Natural killer cell treated with Interleukin-12 subunit alpha and Interleukin-12 subunit beta and Interleukin-15 and Interleukin-18, amount 100 ng/mL, for 72 hours (primary cell): ENCODE measurements around the gene EXOC4. TPM values are rescaled to one million over a fixed set of nuclear protein-coding genes. Genes with fewer than 3 reads are reported as not detected.

ENCODE experiments used
- ATAC-seq, 2 donors: fragments of 150-1000 bp; cut with Tn5 transposase in 1 of 2; sonication (Bioruptor Pico), chemical (Tn5 transposase) in 1 of 2; 2 replicates each; pipeline ENCODE4 v1.10.0; 2021
- DNase-seq: peaks from one replicate; pipeline ENCODE4 v3.0.0; 2022; ENCODE audit warnings: low spot score
- H3K27ac Mint-ChIP-seq, 2 donors: 1 replicate in 1 of 2; 2 replicates in 1 of 2; pipeline ENCODE4 v1.8.0; 2022; ENCODE audit warnings: mixed read lengths in 2 of 2, mild to moderate bottlenecking in 1 of 2, moderate library complexity in 1 of 2
- H3K27me3 Mint-ChIP-seq, 2 donors: 1 replicate in 1 of 2; 2 replicates in 1 of 2; pipeline ENCODE4 v1.8.0; 2022; ENCODE audit warnings: mixed read lengths in 2 of 2
- H3K36me3 Mint-ChIP-seq: one replicate; pipeline ENCODE4 v1.8.0; 2022; ENCODE audit warnings: mixed read lengths
- H3K4me1 Mint-ChIP-seq, 2 donors: 1 replicate in 1 of 2; 2 replicates in 1 of 2; pipeline ENCODE4 v1.8.0; 2022; ENCODE audit warnings: low read depth in 2 of 2, mixed read lengths in 2 of 2, mild to moderate bottlenecking in 1 of 2
- H3K4me3 Mint-ChIP-seq: one replicate; pipeline ENCODE4 v1.8.0; 2022; ENCODE audit warnings: mixed read lengths
- H3K9me3 Mint-ChIP-seq: 2 replicates; pipeline ENCODE4 v1.8.0; 2022; ENCODE audit warnings: mixed read lengths
- total RNA-seq, 2 donors: library from RNA; stranded (reverse); gene quantifications; one replicate each; pipeline ENCODE4 v1.2.3, GENCODE V29; 2022

The EXOC4 gene
- total RNA-seq, 2 donors from 2014 or later = 78.5 to 107 TPM

- peaks cover 0 to 4% of the 10 kb centered on the region in 2 donors for H3K4me1 Mint-ChIP-seq
- no peak overlapping the region for H3K27ac Mint-ChIP-seq
- no peak for DNase-seq
- H3K4me3 Mint-ChIP-seq = no peak overlapping the region
- no peaks in the 10 kb centered on the region for H3K36me3 Mint-ChIP-seq
- H3K9me3 Mint-ChIP-seq = no peaks in the 10 kb centered on the region
- no peaks in the 10 kb centered on the region for H3K27me3 Mint-ChIP-seq
- ATAC-seq = no peak
Observed at GRCh38 chr7:133568544-133568943, 315.7 kb downstream of the EXOC4 start.

- Mint-ChIP-seq H3K9me3 (no peaks in the 10 kb centered on the region), H3K27me3 (no peaks in the 10 kb centered on the region), H3K36me3 (no peaks in the 10 kb centered on the region), H3K4me1 (peaks cover 0 to 5% of the 10 kb centered on the region in 2 donors), H3K4me3 (no peak overlapping the region), H3K27ac (no peak overlapping the region)
- no peak for ATAC-seq
- no peak for DNase-seq
Observed at GRCh38 chr7:133570321-133570720, 317.4 kb downstream of the EXOC4 start.

DNA sequence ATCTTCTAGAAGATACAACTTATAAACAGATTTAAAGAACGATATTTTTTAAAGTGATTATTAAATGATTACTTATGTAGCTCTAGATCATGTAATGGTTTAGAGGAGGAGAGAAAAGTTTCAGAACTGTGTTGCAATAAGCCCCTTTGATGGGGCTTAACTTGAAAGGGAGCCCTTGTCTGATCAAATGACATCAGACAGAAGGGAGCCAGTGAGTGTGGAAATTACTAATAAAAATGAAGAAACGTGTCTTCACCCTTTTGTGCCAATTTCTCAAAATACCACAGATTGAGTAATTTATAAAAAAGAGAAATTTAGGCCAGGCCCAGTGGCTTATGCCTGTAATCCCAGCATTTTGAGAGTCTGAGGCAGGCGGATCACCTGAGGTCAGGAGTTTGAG lies 318.2 kb downstream of the EXOC4 start:
- H3K27me3 Mint-ChIP-seq = no peaks in the 10 kb centered on the region
- H3K9me3 Mint-ChIP-seq = no peaks in the 10 kb centered on the region
- no peaks in the 10 kb centered on the region for H3K36me3 Mint-ChIP-seq
- H3K4me3 Mint-ChIP-seq = no peak overlapping the region
- ATAC-seq (no peak), DNase-seq (no peak)
- H3K27ac Mint-ChIP-seq = no peak overlapping the region
- H3K4me1 Mint-ChIP-seq = peaks cover 0 to 5% of the 10 kb centered on the region in 2 donors

DNA sequence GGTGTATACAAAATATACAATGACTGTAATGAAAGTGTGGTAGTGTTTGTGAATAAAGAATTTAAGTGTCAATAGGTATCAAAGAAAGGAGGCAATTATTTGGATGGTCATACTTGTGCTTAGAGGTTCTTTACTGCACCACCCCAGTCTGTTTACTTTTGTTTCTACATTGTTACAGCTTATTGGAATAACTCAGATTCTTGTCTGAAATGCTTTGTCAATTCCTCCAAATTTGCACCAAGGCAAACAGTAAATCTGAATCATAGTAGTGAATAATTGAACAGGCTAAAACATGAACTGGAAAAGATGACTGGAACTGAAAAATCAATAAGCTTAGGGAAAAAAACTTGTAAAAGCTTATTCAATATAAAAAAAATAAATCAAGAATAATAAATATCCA lies 319.2 kb downstream of the EXOC4 start:
- H3K36me3 Mint-ChIP-seq = no peaks in the 10 kb centered on the region
- no peak for DNase-seq
- ATAC-seq = no peak
- H3K4me3 Mint-ChIP-seq = no peak overlapping the region
- no peak overlapping the region for H3K27ac Mint-ChIP-seq
- no peaks in the 10 kb centered on the region for H3K27me3 Mint-ChIP-seq
- peaks cover 0 to 10% of the 10 kb centered on the region in 2 donors for H3K4me1 Mint-ChIP-seq
- no peaks in the 10 kb centered on the region for H3K9me3 Mint-ChIP-seq

- no peaks in the 10 kb centered on the region for H3K9me3 Mint-ChIP-seq
- ATAC-seq = no peak
- H3K27me3 Mint-ChIP-seq = no peaks in the 10 kb centered on the region
- DNase-seq = no peak
- no peaks in the 10 kb centered on the region for H3K36me3 Mint-ChIP-seq
- H3K27ac Mint-ChIP-seq = no peak overlapping the region
- peaks cover 0 to 10% of the 10 kb centered on the region in 2 donors for H3K4me1 Mint-ChIP-seq
- H3K4me3 Mint-ChIP-seq = no peak overlapping the region
Observed at GRCh38 chr7:133572843-133573242, 320.0 kb downstream of the EXOC4 start.

DNA sequence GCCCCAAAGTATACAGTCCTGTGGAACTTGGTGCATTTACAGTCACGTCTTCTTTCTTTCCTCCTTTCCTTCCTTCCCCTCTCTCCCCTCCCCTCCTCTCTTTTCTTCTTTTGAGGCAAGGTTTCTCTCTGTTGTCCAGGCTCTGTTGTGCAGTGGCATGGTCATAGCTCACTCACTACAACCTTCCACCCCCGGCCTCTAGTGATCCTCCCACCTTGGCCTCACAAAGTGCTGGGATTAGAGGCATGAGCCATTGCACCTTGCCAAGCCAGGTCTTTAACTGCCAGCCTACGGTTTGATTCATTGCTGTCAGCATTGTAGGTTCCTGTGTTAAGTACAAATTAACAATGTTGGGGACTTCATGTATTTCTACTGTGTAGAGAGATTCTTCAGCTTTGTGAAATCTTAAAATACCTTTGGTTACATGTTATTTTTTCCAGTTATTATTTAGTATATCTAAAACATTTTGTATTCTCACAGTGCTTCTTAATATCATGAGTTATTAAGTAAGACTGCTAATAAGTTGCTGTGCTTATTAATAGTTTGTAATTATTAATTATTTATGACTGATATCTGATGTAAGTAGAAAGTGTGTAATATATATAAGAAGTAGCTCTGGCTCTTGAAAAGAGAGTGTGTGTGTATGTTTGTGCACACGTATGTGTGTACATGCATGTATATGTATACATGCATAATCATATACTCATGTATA lies 320.8 kb downstream of the EXOC4 start:
- Mint-ChIP-seq H3K9me3 (no peaks in the 10 kb centered on the region), H3K4me3 (no peak overlapping the region), H3K27me3 (no peaks in the 10 kb centered on the region), H3K27ac (no peak overlapping the region), H3K36me3 (no peaks in the 10 kb centered on the region), H3K4me1 (peaks cover 0 to 10% of the 10 kb centered on the region in 2 donors)
- ATAC-seq (no peak), DNase-seq (no peak)

GRCh38 chr7:133575726-133576440 lies 323.0 kb downstream of the EXOC4 start:
- ATAC-seq (no peak), DNase-seq (no peak)
- Mint-ChIP-seq H3K27ac (no peak overlapping the region), H3K9me3 (no peaks in the 10 kb centered on the region), H3K27me3 (no peaks in the 10 kb centered on the region), H3K4me1 (peaks cover 0 to 10% of the 10 kb centered on the region in 2 donors), H3K36me3 (peaks cover 4% of the 10 kb centered on the region), H3K4me3 (no peak overlapping the region)

GRCh38 chr7:133576612-133577168 lies 323.8 kb downstream of the EXOC4 start:
- no peak overlapping the region for H3K27ac Mint-ChIP-seq
- H3K4me1 Mint-ChIP-seq = peaks cover 0 to 10% of the 10 kb centered on the region in 2 donors
- H3K9me3 Mint-ChIP-seq = no peaks in the 10 kb centered on the region
- H3K36me3 Mint-ChIP-seq = peaks cover 4% of the 10 kb centered on the region
- DNase-seq = no peak
- no peak for ATAC-seq
- no peak overlapping the region for H3K4me3 Mint-ChIP-seq
- H3K27me3 Mint-ChIP-seq = no peaks in the 10 kb centered on the region

GRCh38 chr7:133582766-133583523 lies 330.1 kb downstream of the EXOC4 start:
- peaks cover 14 to 16% of the 10 kb centered on the region in 2 donors for H3K4me1 Mint-ChIP-seq
- ATAC-seq (no peak), DNase-seq (no peak)
- no peak overlapping the region for H3K27ac Mint-ChIP-seq
- peaks cover 4% of the 10 kb centered on the region for H3K36me3 Mint-ChIP-seq
- H3K4me3 Mint-ChIP-seq = no peak overlapping the region
- H3K27me3 Mint-ChIP-seq = no peaks in the 10 kb centered on the region
- no peaks in the 10 kb centered on the region for H3K9me3 Mint-ChIP-seq

DNA sequence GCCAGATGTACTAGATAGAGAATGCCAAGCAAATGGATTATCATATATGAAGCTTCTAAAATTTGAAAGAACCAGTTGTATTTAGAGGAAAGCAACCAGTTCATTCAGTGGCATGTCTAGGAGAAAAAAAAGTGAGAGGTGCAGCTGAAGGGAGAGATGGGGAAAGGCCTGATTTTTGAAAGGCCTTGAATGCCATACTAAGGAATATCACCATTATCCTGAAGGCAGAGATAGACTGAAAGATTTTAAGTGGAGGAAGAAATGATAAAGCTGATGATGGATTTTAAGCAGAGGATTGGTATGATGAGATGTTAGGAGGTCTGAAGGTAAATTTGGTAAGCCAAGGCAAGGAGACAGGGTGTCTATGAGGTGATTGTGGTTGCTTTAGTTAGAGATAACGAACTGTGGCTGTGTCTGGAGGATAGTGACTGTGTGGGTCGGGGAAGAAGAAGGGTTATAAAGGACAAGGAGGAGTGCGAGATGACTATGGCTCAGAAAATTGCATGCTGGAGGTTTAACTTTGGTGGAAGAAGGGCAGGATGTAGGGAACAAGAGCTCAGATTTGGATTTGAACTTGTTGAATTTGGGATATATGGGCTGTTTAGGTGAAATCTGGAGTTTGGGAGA lies 330.8 kb downstream of the EXOC4 start:
- Mint-ChIP-seq H3K27me3 (no peaks in the 10 kb centered on the region), H3K4me3 (no peak overlapping the region), H3K9me3 (no peaks in the 10 kb centered on the region)

GRCh38 chr7:133584956-133585668 lies 332.2 kb downstream of the EXOC4 start:
- DNase-seq (no peak), ATAC-seq (no peak)
- Mint-ChIP-seq H3K27me3 (no peaks in the 10 kb centered on the region), H3K4me3 (no peak overlapping the region), H3K4me1 (peaks cover 14 to 16% of the 10 kb centered on the region in 2 donors), H3K36me3 (peaks cover 4% of the 10 kb centered on the region), H3K27ac (no peak overlapping the region), H3K9me3 (no peaks in the 10 kb centered on the region)

More for the DNA sequence above, 330.8 kb downstream of the EXOC4 start:
- no peak overlapping the region for H3K27ac Mint-ChIP-seq
- H3K36me3 Mint-ChIP-seq = peaks cover 4% of the 10 kb centered on the region
- peaks cover 14 to 16% of the 10 kb centered on the region in 2 donors for H3K4me1 Mint-ChIP-seq
- no peak for DNase-seq
- no peak for ATAC-seq

DNA sequence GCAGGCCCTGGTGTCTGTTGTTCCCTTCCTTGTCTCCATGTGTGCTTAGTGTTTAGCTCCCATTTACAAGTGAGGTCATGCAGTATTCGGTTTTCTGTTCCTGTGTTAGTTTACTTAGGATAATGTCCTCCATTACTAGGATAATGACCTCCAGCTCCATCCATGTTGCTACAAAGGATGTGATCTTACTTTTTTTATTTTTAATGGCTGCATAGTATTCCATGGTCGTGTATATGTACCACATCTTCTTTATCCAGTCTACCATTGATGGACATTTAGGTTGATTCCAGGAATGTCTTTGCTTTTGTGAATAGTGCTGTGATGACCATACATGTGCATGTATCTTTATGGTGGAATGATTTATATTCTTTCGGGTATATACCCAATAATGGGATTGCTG lies 333.4 kb downstream of the EXOC4 start:
- no peak overlapping the region for H3K27ac Mint-ChIP-seq
- peaks cover 14 to 16% of the 10 kb centered on the region in 2 donors for H3K4me1 Mint-ChIP-seq
- H3K9me3 Mint-ChIP-seq = no peaks in the 10 kb centered on the region
- no peaks in the 10 kb centered on the region for H3K36me3 Mint-ChIP-seq
- no peaks in the 10 kb centered on the region for H3K27me3 Mint-ChIP-seq
- DNase-seq (no peak), ATAC-seq (no peak)
- H3K4me3 Mint-ChIP-seq = no peak overlapping the region

DNA sequence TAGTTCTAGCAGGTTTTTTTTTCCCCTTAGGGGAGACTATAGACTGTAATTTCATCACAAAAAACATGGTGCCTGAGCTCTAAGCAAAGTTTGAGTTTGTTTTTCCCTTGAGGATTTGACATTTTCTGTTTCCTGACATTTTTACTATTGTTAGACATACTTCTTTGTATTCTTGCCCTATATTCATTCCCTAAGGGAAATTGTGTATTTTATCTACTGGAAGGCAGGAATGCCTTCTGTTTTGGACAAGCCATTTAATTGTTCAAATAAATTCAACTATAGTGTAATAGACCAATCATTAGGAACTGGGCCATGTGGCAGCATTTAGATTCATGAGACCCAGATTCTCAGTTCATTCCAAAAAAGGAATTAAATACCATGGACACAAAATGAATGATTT lies 335.0 kb downstream of the EXOC4 start:
- no peak for ATAC-seq

More for the DNA sequence above, 335.0 kb downstream of the EXOC4 start:
- Mint-ChIP-seq H3K27me3 (no peaks in the 10 kb centered on the region), H3K27ac (no peak overlapping the region), H3K9me3 (no peaks in the 10 kb centered on the region), H3K36me3 (no peaks in the 10 kb centered on the region), H3K4me3 (no peak overlapping the region), H3K4me1 (peaks cover 15 to 16% of the 10 kb centered on the region in 2 donors)
- DNase-seq = no peak
